Endodermal cell (in vitro differentiated cells): ENCODE data around the gene SUSD5. TPM values are rescaled to one million over a fixed set of nuclear protein-coding genes. Genes with fewer than 3 reads are reported as not detected.
A peak's percentile ranks its signal among the peaks of the same experiment; 100 is the strongest.

Experiments used
- DNase-seq: peaks from one replicate; pipeline ENCODE4 v3.0.0-alpha.2; 2017
- H3K27ac ChIP-seq: 2 replicates; pipeline ENCODE4 v1.5.1; 2013; ENCODE audit warnings: mild to moderate bottlenecking, low read depth, low read length, moderate library complexity
- H3K27me3 ChIP-seq: 2 replicates; pipeline ENCODE4 v1.6.1; 2013; ENCODE audit warnings: mild to moderate bottlenecking, low read length, moderate library complexity; ENCODE audit not compliant: insufficient read depth, control insufficient read depth, poor library complexity, severe bottlenecking
- H3K36me3 ChIP-seq: 2 replicates; pipeline ENCODE4 v1.7.0; 2013; ENCODE audit warnings: mild to moderate bottlenecking, low read length, moderate library complexity; ENCODE audit not compliant: control insufficient read depth, insufficient read depth
- H3K4me1 ChIP-seq: one replicate; pipeline ENCODE4 v1.7.0; 2013; ENCODE audit warnings: low read length; ENCODE audit not compliant: control insufficient read depth, insufficient read depth
- H3K4me3 ChIP-seq: 2 replicates; pipeline ENCODE4 v1.5.1; 2013; ENCODE audit warnings: mild to moderate bottlenecking, low read length, moderate library complexity
- H3K9ac ChIP-seq: 2 replicates; pipeline ENCODE4 v1.6.1; 2013; ENCODE audit warnings: mild to moderate bottlenecking, low read length, moderate library complexity; ENCODE audit not compliant: poor library complexity, severe bottlenecking; ENCODE audit errors: extremely low read depth
- H3K9me3 ChIP-seq: 2 replicates; pipeline ENCODE4 v1.6.1; 2013; ENCODE audit warnings: mild to moderate bottlenecking, low read length, moderate library complexity; ENCODE audit not compliant: control insufficient read depth
- H3K27ac Mint-ChIP-seq: 2 replicates; pipeline ENCODE4 v1.8.0; 2020; ENCODE audit warnings: mixed read lengths
- H3K27me3 Mint-ChIP-seq: 2 replicates; pipeline ENCODE4 v1.8.0; 2021; ENCODE audit warnings: mild to moderate bottlenecking, mixed read lengths; ENCODE audit not compliant: insufficient read depth
- H3K36me3 Mint-ChIP-seq: 2 replicates; pipeline ENCODE4 v1.8.0; 2020; ENCODE audit warnings: low read depth, mixed read lengths
- H3K4me1 Mint-ChIP-seq: 2 replicates; pipeline ENCODE4 v1.8.0; 2020; ENCODE audit warnings: mixed read lengths
- H3K4me3 Mint-ChIP-seq: 2 replicates; pipeline ENCODE4 v1.8.0; 2020; ENCODE audit warnings: mild to moderate bottlenecking, moderate library complexity, mixed read lengths
- H3K9me3 Mint-ChIP-seq: 2 replicates; pipeline ENCODE4 v1.8.0; 2020; ENCODE audit warnings: mild to moderate bottlenecking, mixed read lengths
- CTCF ChIP-seq: fragments of 200-600 bp; sonication (generic); conservative IDR thresholded peaks from 2 replicates; pipeline ENCODE4 v1.5.0; 2021; ENCODE audit warnings: antibody characterized with exemption, mild to moderate bottlenecking
- WGBS, 2 experiments: methylation state at CpG; one replicate each; pipeline versions ENCODE4 v1.1.5 to v1.1.7; 2013; ENCODE audit warnings: missing lambda C conversion rate in 2 of 2, mixed read lengths in 1 of 2; ENCODE audit not compliant: insufficient coverage in 1 of 2, insufficient read length in 1 of 2; 5-methylcytosine and 5-hydroxymethylcytosine counted together
- long read RNA-seq, 4 experiments: library from polyadenylated mRNA in 2 of 4; library from RNA in 1 of 4; library from capped mRNA in 1 of 4; stranded (forward) in 3 of 4; unstranded in 1 of 4; transcript quantifications; one replicate each; pipeline ENCODE4 v2.0.0, GENCODE V29; 2020 to 2021; ENCODE audit warnings: inconsistent platforms in 1 of 4
- polyA plus RNA-seq, 2 experiments: library from polyadenylated mRNA; stranded (reverse); fragments of 50-300 nt; gene quantifications; one replicate each; pipeline ENCODE4 v1.2.3, GENCODE V29; 2013
- total RNA-seq, 2 donors: library from RNA; stranded (reverse); fragmentation: NEBNext Ultra II Directional in 1 of 2; extraction: Animal tissue kit (Norgen Biotek cat#: 25700) in 1 of 2; gene quantifications; 2 replicates in 1 of 2; 3 replicates in 1 of 2; pipeline ENCODE4 v1.2.1, GENCODE V29; 2021

The SUSD5 gene
- total RNA-seq = 1 to 10 TPM; 1.3 to 2.6 TPM
- 0.85 TPM for polyA plus RNA-seq (2013, experiment 1 of 2)
- polyA plus RNA-seq (2013, experiment 2 of 2) = 0.58 TPM
- long read RNA-seq, experiment 1 = 0 reads
- long read RNA-seq, experiment 2, full-length matches to known transcripts = 4 of 5 reads
- long read RNA-seq, experiment 2, partial matches to known transcripts = 1 of 5 reads
- long read RNA-seq, experiment 2, other reads (novel, unspliced or antisense) = 0 of 5 reads
- long read RNA-seq, experiment 3, full-length matches to known transcripts = 27 of 32 reads
- long read RNA-seq, experiment 3, partial matches to known transcripts = 3 of 32 reads
- long read RNA-seq, experiment 3, other reads (novel, unspliced or antisense) = 2 of 32 reads
- long read RNA-seq, experiment 4 = 0 reads

DNA sequence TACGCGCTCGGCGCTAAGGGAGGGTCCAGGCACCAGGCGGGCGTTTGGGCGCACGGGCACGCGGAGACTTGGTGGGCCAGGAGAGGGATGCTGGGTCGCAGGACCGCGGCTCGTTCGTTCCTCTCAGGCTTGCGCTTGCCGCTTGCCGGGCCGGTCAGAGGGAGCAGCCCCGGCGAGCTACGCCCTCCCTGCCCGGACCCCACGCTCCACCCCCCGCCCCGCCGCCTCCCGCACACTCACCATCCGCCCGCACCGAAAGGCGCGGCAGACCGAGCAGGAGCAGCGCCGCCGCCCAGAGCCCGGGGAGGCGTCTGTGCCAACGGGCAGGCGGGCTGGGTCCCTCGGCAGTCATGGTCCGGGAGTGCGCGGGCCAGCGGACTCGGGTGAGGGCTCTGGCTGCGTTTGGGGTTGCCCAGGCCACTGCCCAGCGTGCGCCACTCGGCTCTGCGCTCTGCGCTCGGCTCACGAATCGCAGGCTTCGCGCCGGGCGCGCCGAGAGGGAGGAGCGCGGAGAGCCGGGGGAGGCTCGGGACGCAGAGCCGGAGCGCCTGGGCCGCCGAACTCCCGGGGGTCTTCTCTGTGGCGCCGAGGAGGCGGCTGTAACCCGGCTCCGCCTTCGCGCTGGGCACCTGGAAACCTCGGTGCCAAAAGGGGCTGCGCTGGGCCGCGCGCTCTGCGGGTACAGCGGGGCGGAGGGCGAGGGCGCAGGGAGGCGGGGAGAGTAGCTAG lies at the start of gene SUSD5:
Gene SUSD5 (minus strand): TSS at position 365 of the 729 bp plus-strand sequence. CDS start 13 bp downstream, at position 352.
- H3K27ac ChIP-seq = no peak within 1 kb of the TSS
- peak within 1 kb of the TSS; percentile 80 for H3K4me3 ChIP-seq
- WGBS, 2 experiments = 0% methylated on average over 33 to 90 of the region's 90 CpGs
- peaks cover 10% of the 10 kb centered on the region for H3K4me1 Mint-ChIP-seq
- peaks cover 65% of the 10 kb centered on the region for H3K27me3 ChIP-seq
- H3K9ac ChIP-seq = no peak within 1 kb of the TSS
- DNase-seq = peak; percentile 88
- H3K27me3 Mint-ChIP-seq = peaks cover 69% of the 10 kb centered on the region
- H3K9me3 Mint-ChIP-seq = no peaks in the 10 kb centered on the region
- TF ChIP-seq CTCF = no peak
- no peaks in the 10 kb centered on the region for H3K36me3 ChIP-seq
- H3K4me3 Mint-ChIP-seq = peak within 1 kb of the TSS; percentile 63
- H3K27ac Mint-ChIP-seq = no peak within 1 kb of the TSS
- no peaks in the 10 kb centered on the region for H3K36me3 Mint-ChIP-seq
- H3K4me1 ChIP-seq = no peaks in the 10 kb centered on the region
- no peaks in the 10 kb centered on the region for H3K9me3 ChIP-seq

DNA sequence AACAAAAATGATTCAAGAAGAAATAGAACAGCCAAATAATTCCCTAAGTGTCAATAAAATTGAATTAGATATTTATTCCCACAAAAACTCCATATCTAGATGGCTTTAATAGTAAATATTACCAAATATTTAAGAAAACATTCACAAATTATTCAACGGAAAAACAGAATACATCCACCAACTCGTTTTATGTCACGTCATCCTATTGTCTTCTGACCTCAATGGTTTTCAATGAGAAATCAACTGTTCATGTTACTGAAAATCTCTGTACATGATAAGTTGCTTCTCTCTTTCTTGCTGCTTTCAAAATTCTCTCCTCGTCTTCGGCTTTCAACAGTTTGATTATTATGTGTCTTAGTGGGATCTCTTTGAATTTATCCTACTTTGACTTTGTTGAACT lies 41.5 kb upstream of the SUSD5 start:
- Mint-ChIP-seq H3K4me1 (peaks cover 6% of the 10 kb centered on the region), H3K27me3 (no peaks in the 10 kb centered on the region), H3K27ac (no peak overlapping the region), H3K4me3 (no peak overlapping the region), H3K9me3 (peaks cover 7% of the 10 kb centered on the region), H3K36me3 (no peaks in the 10 kb centered on the region)
- no peak overlapping the region for H3K4me3 ChIP-seq
- H3K36me3 ChIP-seq = no peaks in the 10 kb centered on the region
- H3K9ac ChIP-seq = no peak overlapping the region
- H3K9me3 ChIP-seq = no peaks in the 10 kb centered on the region
- WGBS, 2 experiments = 90 to 95% methylated on average over 3 to 5 of the region's 5 CpGs
- TF ChIP-seq CTCF = no peak
- no peak overlapping the region for H3K27ac ChIP-seq
- no peak for DNase-seq
- H3K27me3 ChIP-seq = no peaks in the 10 kb centered on the region
- no peaks in the 10 kb centered on the region for H3K4me1 ChIP-seq

DNA sequence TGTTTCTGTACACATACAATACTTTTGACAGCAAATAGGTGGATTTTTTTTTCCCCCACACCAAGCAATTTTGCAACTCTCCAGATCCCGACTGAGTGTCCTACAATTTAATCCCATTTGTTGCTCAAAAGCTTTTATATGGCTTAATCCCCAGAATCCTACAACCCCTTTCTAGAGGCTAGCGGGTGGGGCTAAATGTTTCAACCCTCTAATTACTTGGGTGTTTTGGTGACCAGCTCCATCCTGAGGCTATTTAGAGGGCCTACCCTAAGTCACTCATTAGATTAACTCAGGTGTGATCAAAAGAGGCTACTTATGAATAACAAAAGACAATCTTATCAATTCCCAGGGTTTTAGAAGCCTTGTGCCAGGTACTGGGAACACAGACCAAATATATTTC lies 37.6 kb upstream of the SUSD5 start:
- Histone ChIP-seq H3K9me3 (no peaks in the 10 kb centered on the region), H3K9ac (no peak overlapping the region), H3K27ac (no peak overlapping the region), H3K4me3 (no peak overlapping the region), H3K36me3 (no peaks in the 10 kb centered on the region), H3K27me3 (no peaks in the 10 kb centered on the region), H3K4me1 (no peaks in the 10 kb centered on the region)
- no peak overlapping the region for H3K27ac Mint-ChIP-seq
- DNase-seq = no peak
- 87% methylated on average over 2 of the region's 2 CpGs; no CpG with 5 or more reads in 1 of the 2 experiments for WGBS, 2 experiments
- no peak for TF ChIP-seq CTCF
- peaks cover 6% of the 10 kb centered on the region for H3K4me1 Mint-ChIP-seq
- no peaks in the 10 kb centered on the region for H3K27me3 Mint-ChIP-seq
- H3K9me3 Mint-ChIP-seq = no peaks in the 10 kb centered on the region
- H3K4me3 Mint-ChIP-seq = no peak overlapping the region
- H3K36me3 Mint-ChIP-seq = no peaks in the 10 kb centered on the region
